GM23338 (cell line): ENCODE data around the gene TFDP3. TPM values are rescaled to one million over a fixed set of nuclear protein-coding genes. Genes with fewer than 3 reads are reported as not detected.

Source experiments
- ATAC-seq: fragments of 200-7000 bp; cut with Tn5 transposase; 3 replicates; pipeline ENCODE4 v1.9.1; 2020
- DNase-seq: peaks from one replicate; pipeline ENCODE4 v3.0.0-alpha.2; 2015; ENCODE audit warnings: low spot score
- H2AFZ ChIP-seq: fragments of 200-600 bp; sonication (generic); 2 replicates; pipeline ENCODE4 v1.8.0; 2016; ENCODE audit warnings: antibody characterized with exemption, mild to moderate bottlenecking, moderate library complexity
- H3F3A ChIP-seq: fragments of 200-600 bp; sonication (generic); replicated peaks from 2 replicates; pipeline ENCODE4 v1.8.0; 2017; ENCODE audit warnings: antibody characterized with exemption, mixed run types, low read depth
- H3K27ac ChIP-seq: fragments of 200-600 bp; sonication (generic); 2 replicates; pipeline ENCODE4 v1.6.1; 2016; ENCODE audit warnings: low read depth
- H3K27me3 ChIP-seq: fragments of 200-600 bp; sonication (generic); 2 replicates; pipeline ENCODE4 v1.8.0; 2016; ENCODE audit warnings: mild to moderate bottlenecking, mixed run types, moderate library complexity; ENCODE audit not compliant: insufficient read depth
- H3K36me3 ChIP-seq: fragments of 200-600 bp; sonication (generic); 2 replicates; pipeline ENCODE4 v1.8.0; 2016; ENCODE audit warnings: mild to moderate bottlenecking; ENCODE audit not compliant: insufficient read depth
- H3K4me1 ChIP-seq: fragments of 200-600 bp; sonication (generic); 2 replicates; pipeline ENCODE4 v1.8.0; 2016; ENCODE audit warnings: mild to moderate bottlenecking, moderate library complexity; ENCODE audit not compliant: insufficient read depth
- H3K4me2 ChIP-seq: fragments of 200-600 bp; sonication (generic); 2 replicates; pipeline ENCODE4 v1.7.1; 2017; ENCODE audit warnings: mixed run types
- H3K4me3 ChIP-seq: fragments of 200-600 bp; sonication (generic); 2 replicates; pipeline ENCODE4 v1.6.1; 2016; ENCODE audit warnings: mixed run types
- H3K79me2 ChIP-seq: fragments of 200-600 bp; sonication (generic); replicated peaks from 2 replicates; pipeline ENCODE4 v1.8.0; 2017; ENCODE audit warnings: mild to moderate bottlenecking; ENCODE audit not compliant: insufficient read depth
- H3K9me2 ChIP-seq: fragments of 200-600 bp; sonication (generic); 2 replicates; pipeline ENCODE4 v1.8.0; 2017; ENCODE audit not compliant: insufficient read depth
- H4K20me1 ChIP-seq: fragments of 200-600 bp; sonication (generic); replicated peaks from 2 replicates; pipeline ENCODE4 v1.8.0; 2017; ENCODE audit warnings: mild to moderate bottlenecking; ENCODE audit not compliant: insufficient read depth
- H3K27ac Mint-ChIP-seq: 2 replicates; pipeline ENCODE4 v1.8.0; 2020; ENCODE audit warnings: inconsistent platforms, mild to moderate bottlenecking, moderate library complexity, mixed read lengths
- H3K27me3 Mint-ChIP-seq: 3 replicates; pipeline ENCODE4 v1.8.0; 2022; ENCODE audit warnings: low read depth, mild to moderate bottlenecking, moderate library complexity, mixed read lengths, inconsistent platforms; ENCODE audit not compliant: insufficient read depth, poor library complexity
- H3K36me3 Mint-ChIP-seq: 3 replicates; pipeline ENCODE4 v1.8.0; 2021; ENCODE audit warnings: low read depth, mild to moderate bottlenecking, inconsistent platforms, moderate library complexity, mixed read lengths
- H3K4me1 Mint-ChIP-seq: 3 replicates; pipeline ENCODE4 v1.8.0; 2020; ENCODE audit warnings: mild to moderate bottlenecking, inconsistent platforms, mixed read lengths
- H3K4me3 Mint-ChIP-seq: 3 replicates; pipeline ENCODE4 v1.8.0; 2021; ENCODE audit warnings: moderate library complexity, mild to moderate bottlenecking, inconsistent platforms, mixed read lengths
- H3K9me3 Mint-ChIP-seq: 3 replicates; pipeline ENCODE4 v1.8.0; 2020; ENCODE audit warnings: moderate library complexity, mild to moderate bottlenecking, inconsistent platforms, mixed read lengths
- CREB1 ChIP-seq: fragments of 250-450 bp; sonication (Bioruptor Pico); IDR thresholded peaks from 2 replicates; pipeline ENCODE4 v1.5.0; 2020; ENCODE audit warnings: low read depth, mild to moderate bottlenecking, moderate library complexity
- EZH2 ChIP-seq: fragments of 200-600 bp; sonication (generic); IDR thresholded peaks from one replicate; pipeline ENCODE4 v1.8.0; 2017; ENCODE audit warnings: antibody characterized with exemption, mild to moderate bottlenecking, low read depth; ENCODE audit not compliant: unreplicated experiment
- EZH2phosphoT487 ChIP-seq: fragments of 200-600 bp; sonication (generic); IDR thresholded peaks from one replicate; pipeline ENCODE4 v1.8.1; 2018; ENCODE audit warnings: antibody characterized with exemption; ENCODE audit not compliant: unreplicated experiment
- JUNB ChIP-seq: IDR thresholded peaks from one replicate; pipeline ENCODE4 v1.6.1; 2016; ENCODE audit warnings: antibody characterized with exemption; ENCODE audit not compliant: unreplicated experiment
- NANOG ChIP-seq: IDR thresholded peaks from 2 replicates; pipeline ENCODE4 v1.6.1; 2016; ENCODE audit warnings: antibody characterized with exemption, borderline replicate concordance
- POLR2AphosphoS5 ChIP-seq: IDR thresholded peaks from 2 replicates; pipeline ENCODE4 v1.6.1; 2016; ENCODE audit warnings: antibody characterized with exemption, low read depth
- STAT1 ChIP-seq: IDR thresholded peaks from one replicate; pipeline ENCODE4 v1.6.1; 2016; ENCODE audit warnings: antibody characterized with exemption; ENCODE audit not compliant: unreplicated experiment
- ZNF114 ChIP-seq: fragments of 250-450 bp; sonication (Bioruptor Pico); IDR thresholded peaks from 2 replicates; pipeline ENCODE4 v1.5.0; 2020; ENCODE audit warnings: mild to moderate bottlenecking, moderate library complexity
- ZNF331 ChIP-seq: fragments of 250-450 bp; sonication (Bioruptor Pico); IDR thresholded peaks from 2 replicates; pipeline ENCODE4 v1.5.0; 2020; ENCODE audit warnings: low read depth, mild to moderate bottlenecking, moderate library complexity
- polyA plus RNA-seq: library from polyadenylated mRNA; unstranded; fragments of >200 nt; fragmentation: Nextera tagmentation; extraction: Ambion mirVana; gene quantifications from 2 replicates; pipeline ENCODE4 v1.2.1, GENCODE V29; 2016
- total RNA-seq: library from RNA; depleted of rRNA; stranded (reverse); fragments of >200 nt; shearing (Covaris generic); gene quantifications from 2 replicates; pipeline ENCODE4 v1.2.3, GENCODE V29; 2014
- TF ChIP-seq, protein P1 (sequence below): IDR thresholded peaks from 2 replicates; pipeline ENCODE4 v1.6.1; 2016; ENCODE audit warnings: antibody characterized with exemption
- TF ChIP-seq, protein P2 (sequence below): IDR thresholded peaks from one replicate; pipeline ENCODE4 v1.6.1; 2018; ENCODE audit warnings: antibody characterized with exemption; ENCODE audit not compliant: unreplicated experiment
- TF ChIP-seq, protein P3 (sequence below): fragments of 250-450 bp; sonication (Bioruptor Pico); IDR thresholded peaks from 2 replicates; pipeline ENCODE4 v1.5.0; 2020; ENCODE audit warnings: mild to moderate bottlenecking, moderate library complexity
- TF ChIP-seq, protein P4 (sequence below), 2 experiments: fragments of 200-600 bp in 1 of 2; sonication (generic) in 1 of 2; conservative IDR thresholded peaks; 2 replicates each; pipeline versions ENCODE4 v1.5.1 to v1.6.1; 2016 to 2017; ENCODE audit warnings: antibody characterized with exemption in 2 of 2, low read depth in 2 of 2, mild to moderate bottlenecking in 2 of 2, moderate library complexity in 1 of 2

TFDP3 gene
- total and polyA plus RNA-seq, 2 experiments from 2014 or later: not detected

DNA sequence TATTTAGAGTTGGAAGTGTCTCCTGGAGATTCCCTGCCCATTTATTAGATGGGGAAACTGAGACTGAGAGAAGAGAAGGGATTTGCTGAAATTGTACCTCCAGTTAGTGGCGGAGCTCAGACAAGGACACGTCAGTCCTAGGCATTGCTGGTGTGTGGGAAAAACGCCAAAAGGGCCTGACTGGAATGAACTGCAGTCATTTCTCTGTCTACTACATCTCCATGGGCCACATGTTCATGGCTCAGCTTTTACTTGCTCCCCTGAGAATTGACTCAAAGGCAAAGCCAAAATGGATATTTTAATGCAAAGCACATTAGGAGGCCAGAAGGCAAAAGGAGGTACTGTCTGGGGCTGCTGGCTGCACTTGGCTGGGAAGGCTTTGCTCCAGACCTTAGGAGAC, 3.9 kb downstream of the TFDP3 start:
- Mint-ChIP-seq H3K27me3 (no peaks in the 10 kb centered on the region), H3K9me3 (no peaks in the 10 kb centered on the region), H3K27ac (no peak overlapping the region), H3K36me3 (no peaks in the 10 kb centered on the region), H3K4me1 (peaks cover 7% of the 10 kb centered on the region; the same call in 2 of the 3 replicates), H3K4me3 (no peak overlapping the region)
- H4K20me1 ChIP-seq: no peaks in the 10 kb centered on the region
- H3K4me2 ChIP-seq: no peak overlapping the region
- H3K27me3 ChIP-seq: no peaks in the 10 kb centered on the region
- ATAC-seq (no peak), DNase-seq (no peak)
- no peak overlapping the region for H3K4me3 ChIP-seq
- H3F3A ChIP-seq: no peaks in the 10 kb centered on the region
- no peaks in the 10 kb centered on the region for H3K9me2 ChIP-seq
- TF ChIP-seq, protein P1, sequence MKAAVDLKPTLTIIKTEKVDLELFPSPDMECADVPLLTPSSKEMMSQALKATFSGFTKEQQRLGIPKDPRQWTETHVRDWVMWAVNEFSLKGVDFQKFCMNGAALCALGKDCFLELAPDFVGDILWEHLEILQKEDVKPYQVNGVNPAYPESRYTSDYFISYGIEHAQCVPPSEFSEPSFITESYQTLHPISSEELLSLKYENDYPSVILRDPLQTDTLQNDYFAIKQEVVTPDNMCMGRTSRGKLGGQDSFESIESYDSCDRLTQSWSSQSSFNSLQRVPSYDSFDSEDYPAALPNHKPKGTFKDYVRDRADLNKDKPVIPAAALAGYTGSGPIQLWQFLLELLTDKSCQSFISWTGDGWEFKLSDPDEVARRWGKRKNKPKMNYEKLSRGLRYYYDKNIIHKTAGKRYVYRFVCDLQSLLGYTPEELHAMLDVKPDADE: no peak
- TF ChIP-seq EZH2: no peak
- no peak for TF ChIP-seq STAT1
- TF ChIP-seq ZNF331 (CRISPR knock-in tag): no peak
- TF ChIP-seq, protein P2, sequence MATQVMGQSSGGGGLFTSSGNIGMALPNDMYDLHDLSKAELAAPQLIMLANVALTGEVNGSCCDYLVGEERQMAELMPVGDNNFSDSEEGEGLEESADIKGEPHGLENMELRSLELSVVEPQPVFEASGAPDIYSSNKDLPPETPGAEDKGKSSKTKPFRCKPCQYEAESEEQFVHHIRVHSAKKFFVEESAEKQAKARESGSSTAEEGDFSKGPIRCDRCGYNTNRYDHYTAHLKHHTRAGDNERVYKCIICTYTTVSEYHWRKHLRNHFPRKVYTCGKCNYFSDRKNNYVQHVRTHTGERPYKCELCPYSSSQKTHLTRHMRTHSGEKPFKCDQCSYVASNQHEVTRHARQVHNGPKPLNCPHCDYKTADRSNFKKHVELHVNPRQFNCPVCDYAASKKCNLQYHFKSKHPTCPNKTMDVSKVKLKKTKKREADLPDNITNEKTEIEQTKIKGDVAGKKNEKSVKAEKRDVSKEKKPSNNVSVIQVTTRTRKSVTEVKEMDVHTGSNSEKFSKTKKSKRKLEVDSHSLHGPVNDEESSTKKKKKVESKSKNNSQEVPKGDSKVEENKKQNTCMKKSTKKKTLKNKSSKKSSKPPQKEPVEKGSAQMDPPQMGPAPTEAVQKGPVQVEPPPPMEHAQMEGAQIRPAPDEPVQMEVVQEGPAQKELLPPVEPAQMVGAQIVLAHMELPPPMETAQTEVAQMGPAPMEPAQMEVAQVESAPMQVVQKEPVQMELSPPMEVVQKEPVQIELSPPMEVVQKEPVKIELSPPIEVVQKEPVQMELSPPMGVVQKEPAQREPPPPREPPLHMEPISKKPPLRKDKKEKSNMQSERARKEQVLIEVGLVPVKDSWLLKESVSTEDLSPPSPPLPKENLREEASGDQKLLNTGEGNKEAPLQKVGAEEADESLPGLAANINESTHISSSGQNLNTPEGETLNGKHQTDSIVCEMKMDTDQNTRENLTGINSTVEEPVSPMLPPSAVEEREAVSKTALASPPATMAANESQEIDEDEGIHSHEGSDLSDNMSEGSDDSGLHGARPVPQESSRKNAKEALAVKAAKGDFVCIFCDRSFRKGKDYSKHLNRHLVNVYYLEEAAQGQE: no peak
- TF ChIP-seq EZH2phosphoT487: no peak
- no peak for TF ChIP-seq CREB1 (CRISPR knock-in tag)
- no peak for TF ChIP-seq POLR2AphosphoS5
- no peak for TF ChIP-seq NANOG
- TF ChIP-seq, protein P3, sequence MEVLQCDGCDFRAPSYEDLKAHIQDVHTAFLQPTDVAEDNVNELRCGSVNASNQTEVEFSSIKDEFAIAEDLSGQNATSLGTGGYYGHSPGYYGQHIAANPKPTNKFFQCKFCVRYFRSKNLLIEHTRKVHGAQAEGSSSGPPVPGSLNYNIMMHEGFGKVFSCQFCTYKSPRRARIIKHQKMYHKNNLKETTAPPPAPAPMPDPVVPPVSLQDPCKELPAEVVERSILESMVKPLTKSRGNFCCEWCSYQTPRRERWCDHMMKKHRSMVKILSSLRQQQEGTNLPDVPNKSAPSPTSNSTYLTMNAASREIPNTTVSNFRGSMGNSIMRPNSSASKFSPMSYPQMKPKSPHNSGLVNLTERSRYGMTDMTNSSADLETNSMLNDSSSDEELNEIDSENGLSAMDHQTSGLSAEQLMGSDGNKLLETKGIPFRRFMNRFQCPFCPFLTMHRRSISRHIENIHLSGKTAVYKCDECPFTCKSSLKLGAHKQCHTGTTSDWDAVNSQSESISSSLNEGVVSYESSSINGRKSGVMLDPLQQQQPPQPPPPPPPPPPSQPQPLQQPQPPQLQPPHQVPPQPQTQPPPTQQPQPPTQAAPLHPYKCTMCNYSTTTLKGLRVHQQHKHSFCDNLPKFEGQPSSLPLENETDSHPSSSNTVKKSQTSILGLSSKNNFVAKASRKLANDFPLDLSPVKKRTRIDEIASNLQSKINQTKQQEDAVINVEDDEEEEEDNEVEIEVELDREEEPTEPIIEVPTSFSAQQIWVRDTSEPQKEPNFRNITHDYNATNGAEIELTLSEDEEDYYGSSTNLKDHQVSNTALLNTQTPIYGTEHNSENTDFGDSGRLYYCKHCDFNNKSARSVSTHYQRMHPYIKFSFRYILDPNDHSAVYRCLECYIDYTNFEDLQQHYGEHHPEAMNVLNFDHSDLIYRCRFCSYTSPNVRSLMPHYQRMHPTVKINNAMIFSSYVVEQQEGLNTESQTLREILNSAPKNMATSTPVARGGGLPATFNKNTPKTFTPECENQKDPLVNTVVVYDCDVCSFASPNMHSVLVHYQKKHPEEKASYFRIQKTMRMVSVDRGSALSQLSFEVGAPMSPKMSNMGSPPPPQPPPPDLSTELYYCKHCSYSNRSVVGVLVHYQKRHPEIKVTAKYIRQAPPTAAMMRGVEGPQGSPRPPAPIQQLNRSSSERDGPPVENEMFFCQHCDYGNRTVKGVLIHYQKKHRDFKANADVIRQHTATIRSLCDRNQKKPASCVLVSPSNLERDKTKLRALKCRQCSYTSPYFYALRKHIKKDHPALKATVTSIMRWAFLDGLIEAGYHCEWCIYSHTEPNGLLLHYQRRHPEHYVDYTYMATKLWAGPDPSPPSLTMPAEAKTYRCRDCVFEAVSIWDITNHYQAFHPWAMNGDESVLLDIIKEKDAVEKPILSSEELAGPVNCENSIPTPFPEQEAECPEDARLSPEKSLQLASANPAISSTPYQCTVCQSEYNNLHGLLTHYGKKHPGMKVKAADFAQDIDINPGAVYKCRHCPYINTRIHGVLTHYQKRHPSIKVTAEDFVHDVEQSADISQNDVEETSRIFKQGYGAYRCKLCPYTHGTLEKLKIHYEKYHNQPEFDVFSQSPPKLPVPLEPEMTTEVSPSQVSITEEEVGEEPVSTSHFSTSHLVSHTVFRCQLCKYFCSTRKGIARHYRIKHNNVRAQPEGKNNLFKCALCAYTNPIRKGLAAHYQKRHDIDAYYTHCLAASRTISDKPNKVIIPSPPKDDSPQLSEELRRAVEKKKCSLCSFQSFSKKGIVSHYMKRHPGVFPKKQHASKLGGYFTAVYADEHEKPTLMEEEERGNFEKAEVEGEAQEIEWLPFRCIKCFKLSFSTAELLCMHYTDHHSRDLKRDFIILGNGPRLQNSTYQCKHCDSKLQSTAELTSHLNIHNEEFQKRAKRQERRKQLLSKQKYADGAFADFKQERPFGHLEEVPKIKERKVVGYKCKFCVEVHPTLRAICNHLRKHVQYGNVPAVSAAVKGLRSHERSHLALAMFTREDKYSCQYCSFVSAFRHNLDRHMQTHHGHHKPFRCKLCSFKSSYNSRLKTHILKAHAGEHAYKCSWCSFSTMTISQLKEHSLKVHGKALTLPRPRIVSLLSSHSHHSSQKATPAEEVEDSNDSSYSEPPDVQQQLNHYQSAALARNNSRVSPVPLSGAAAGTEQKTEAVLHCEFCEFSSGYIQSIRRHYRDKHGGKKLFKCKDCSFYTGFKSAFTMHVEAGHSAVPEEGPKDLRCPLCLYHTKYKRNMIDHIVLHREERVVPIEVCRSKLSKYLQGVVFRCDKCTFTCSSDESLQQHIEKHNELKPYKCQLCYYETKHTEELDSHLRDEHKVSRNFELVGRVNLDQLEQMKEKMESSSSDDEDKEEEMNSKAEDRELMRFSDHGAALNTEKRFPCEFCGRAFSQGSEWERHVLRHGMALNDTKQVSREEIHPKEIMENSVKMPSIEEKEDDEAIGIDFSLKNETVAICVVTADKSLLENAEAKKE (CRISPR knock-in tag): no peak
- TF ChIP-seq, protein P4, sequence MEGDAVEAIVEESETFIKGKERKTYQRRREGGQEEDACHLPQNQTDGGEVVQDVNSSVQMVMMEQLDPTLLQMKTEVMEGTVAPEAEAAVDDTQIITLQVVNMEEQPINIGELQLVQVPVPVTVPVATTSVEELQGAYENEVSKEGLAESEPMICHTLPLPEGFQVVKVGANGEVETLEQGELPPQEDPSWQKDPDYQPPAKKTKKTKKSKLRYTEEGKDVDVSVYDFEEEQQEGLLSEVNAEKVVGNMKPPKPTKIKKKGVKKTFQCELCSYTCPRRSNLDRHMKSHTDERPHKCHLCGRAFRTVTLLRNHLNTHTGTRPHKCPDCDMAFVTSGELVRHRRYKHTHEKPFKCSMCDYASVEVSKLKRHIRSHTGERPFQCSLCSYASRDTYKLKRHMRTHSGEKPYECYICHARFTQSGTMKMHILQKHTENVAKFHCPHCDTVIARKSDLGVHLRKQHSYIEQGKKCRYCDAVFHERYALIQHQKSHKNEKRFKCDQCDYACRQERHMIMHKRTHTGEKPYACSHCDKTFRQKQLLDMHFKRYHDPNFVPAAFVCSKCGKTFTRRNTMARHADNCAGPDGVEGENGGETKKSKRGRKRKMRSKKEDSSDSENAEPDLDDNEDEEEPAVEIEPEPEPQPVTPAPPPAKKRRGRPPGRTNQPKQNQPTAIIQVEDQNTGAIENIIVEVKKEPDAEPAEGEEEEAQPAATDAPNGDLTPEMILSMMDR (conservative IDR thresholded peaks at IDR 0.05; ENCODE audit: low read depth in 2 of 2): no peak
- no peak for TF ChIP-seq JUNB
- TF ChIP-seq ZNF114 (CRISPR knock-in tag): no peak
- H2AFZ ChIP-seq: no peak overlapping the region
- H3K4me1 ChIP-seq: no peaks in the 10 kb centered on the region
- no peak overlapping the region for H3K27ac ChIP-seq
- no peaks in the 10 kb centered on the region for H3K36me3 ChIP-seq
- no peaks in the 10 kb centered on the region for H3K79me2 ChIP-seq
